Measurements from ENCODE around the gene KAT14. TPM values are rescaled to one million over a fixed set of nuclear protein-coding genes. Genes with fewer than 3 reads are reported as not detected.
"Not testable (repeated sequence)": the region's sequence is repeated elsewhere in the genome, so short reads cannot be mapped to it uniquely, and the experiment has no call there.

Gene KAT14
- total RNA-seq, 2 experiments from 2014 or later = 13.4 to 15.1 TPM

GRCh38 chr20:18172379-18172778 lies 34.7 kb downstream of the KAT14 start:
- DNase-seq = no peak
- Mint-ChIP-seq H3K36me3 (ENCODE audit: low read depth) (peaks cover 44% of the 10 kb centered on the region), H3K4me3 (no peak overlapping the region), H3K4me1 (no peaks in the 10 kb centered on the region), H3K27ac (no peak overlapping the region), H3K9me3 (no peaks in the 10 kb centered on the region), H3K27me3 (no peaks in the 10 kb centered on the region)
- ChIA-PET CTCF (no interaction called here), POLR2A (no interaction called here)

DNA sequence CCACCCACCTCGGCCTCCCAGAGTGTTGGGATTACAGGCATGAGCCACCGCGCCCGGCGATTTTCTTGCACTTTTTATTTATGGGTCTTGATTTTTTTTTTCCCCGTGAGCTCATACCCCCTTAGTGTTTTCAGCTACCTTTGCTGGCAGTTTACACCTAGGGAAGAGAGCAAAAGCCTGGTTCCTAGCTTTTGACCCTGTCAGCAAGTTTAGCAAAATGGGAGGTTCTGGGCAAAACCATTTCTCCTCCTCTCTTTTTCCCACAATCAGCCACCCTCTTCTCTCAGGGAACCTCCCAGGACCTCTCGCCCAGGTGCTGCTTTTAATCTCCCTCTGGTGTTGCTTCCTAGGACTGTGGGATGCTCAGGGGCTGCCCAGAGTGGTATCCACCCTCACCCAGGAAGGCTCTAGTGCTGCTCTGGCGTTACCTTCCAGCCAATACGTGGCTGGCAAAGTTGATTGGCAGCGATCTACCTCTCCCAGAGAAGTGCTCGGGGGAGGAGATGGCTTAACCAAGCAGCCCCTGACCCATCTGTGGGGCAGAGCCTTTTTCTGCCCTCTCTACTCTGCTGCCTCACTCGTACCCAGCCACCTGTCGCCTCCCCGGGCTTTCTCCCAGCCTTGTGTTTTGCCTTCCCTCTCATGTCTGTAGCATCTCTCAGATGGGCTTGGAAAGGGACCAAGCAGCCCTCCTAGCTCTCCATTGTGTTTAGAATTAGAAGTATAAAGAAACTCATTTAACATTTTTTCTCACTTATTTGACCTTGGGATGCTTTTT lies 37.4 kb downstream of the KAT14 start:
- peaks cover 62% of the 10 kb centered on the region for H3K36me3 Mint-ChIP-seq (ENCODE audit: low read depth)

GRCh38 chr20:18176318-18176785 lies 38.7 kb downstream of the KAT14 start:
- H3K27me3 Mint-ChIP-seq = no peaks in the 10 kb centered on the region
- peaks cover 62% of the 10 kb centered on the region for H3K36me3 Mint-ChIP-seq (ENCODE audit: low read depth)
- no peak overlapping the region for H3K4me3 Mint-ChIP-seq
- H3K9me3 Mint-ChIP-seq = peaks cover 14% of the 10 kb centered on the region
- H3K27ac Mint-ChIP-seq = no peak overlapping the region
- no peaks in the 10 kb centered on the region for H3K4me1 Mint-ChIP-seq
- ChIA-PET POLR2A (no interaction called here), CTCF (no interaction called here)
- no peak for DNase-seq

More for the DNA sequence above, 37.4 kb downstream of the KAT14 start:
- no peak for DNase-seq
- CTCF ChIA-PET = no interaction called here
- H3K27me3 Mint-ChIP-seq = no peaks in the 10 kb centered on the region
- no peaks in the 10 kb centered on the region for H3K4me1 Mint-ChIP-seq
- POLR2A ChIA-PET = no interaction called here
- H3K4me3 Mint-ChIP-seq = no peak overlapping the region
- H3K9me3 Mint-ChIP-seq = peaks cover 6% of the 10 kb centered on the region
- no peak overlapping the region for H3K27ac Mint-ChIP-seq

- H3K4me1 Mint-ChIP-seq, CTCF ChIA-PET, DNase-seq, POLR2A ChIA-PET, H3K27ac Mint-ChIP-seq, H3K27me3 Mint-ChIP-seq, H3K4me3 Mint-ChIP-seq: not testable (repeated sequence)
- peaks cover 14% of the 10 kb centered on the region for H3K9me3 Mint-ChIP-seq
- H3K36me3 Mint-ChIP-seq (ENCODE audit: low read depth) = peaks cover 64% of the 10 kb centered on the region
These were observed 42.7 kb downstream of the KAT14 start for GRCh38 chr20:18180366-18180765.

GRCh38 chr20:18180815-18181214 lies 43.2 kb downstream of the KAT14 start:
- ChIA-PET CTCF (no interaction called here), POLR2A (no interaction called here)
- no peak for DNase-seq
- Mint-ChIP-seq H3K4me3 (no peak overlapping the region), H3K4me1 (no peaks in the 10 kb centered on the region), H3K36me3 (ENCODE audit: low read depth) (peaks cover 63% of the 10 kb centered on the region), H3K9me3 (peaks cover 14% of the 10 kb centered on the region), H3K27me3 (no peaks in the 10 kb centered on the region), H3K27ac (no peak overlapping the region)

- peaks cover 27% of the 10 kb centered on the region for H3K36me3 Mint-ChIP-seq (ENCODE audit: low read depth)
- H3K9me3 Mint-ChIP-seq = no peaks in the 10 kb centered on the region
- H3K4me1 Mint-ChIP-seq = peaks cover 12% of the 10 kb centered on the region
- CTCF ChIA-PET = no interaction called here
- H3K27ac Mint-ChIP-seq = no peak overlapping the region
- DNase-seq = no peak
- no peaks in the 10 kb centered on the region for H3K27me3 Mint-ChIP-seq
- POLR2A ChIA-PET = no interaction called here
- no peak overlapping the region for H3K4me3 Mint-ChIP-seq
These were observed 49.4 kb downstream of the KAT14 start for GRCh38 chr20:18187020-18187419.

DNA sequence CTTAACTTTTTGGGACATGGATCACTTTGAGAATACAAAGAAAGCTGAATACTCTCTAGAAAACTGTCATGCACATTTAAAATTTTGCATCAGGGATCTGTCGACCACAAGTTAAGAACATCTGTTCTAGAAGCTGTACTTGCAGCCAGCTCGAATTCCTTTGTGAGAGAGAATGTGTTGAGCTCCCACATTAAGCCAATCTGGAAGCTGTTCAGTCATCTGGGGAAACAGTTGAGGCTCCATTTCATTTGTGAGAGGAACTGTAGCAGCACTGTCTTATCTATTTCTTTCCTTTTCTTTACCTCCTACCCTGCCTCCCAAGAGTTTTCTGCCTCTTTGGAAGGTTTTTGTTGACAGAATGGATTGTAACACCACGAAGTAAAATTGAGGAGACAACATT lies 50.8 kb downstream of the KAT14 start:
- H3K27ac Mint-ChIP-seq = no peak overlapping the region
- peaks cover 12% of the 10 kb centered on the region for H3K4me1 Mint-ChIP-seq
- no peaks in the 10 kb centered on the region for H3K27me3 Mint-ChIP-seq
- ChIA-PET CTCF (no interaction called here), POLR2A (no interaction called here)
- DNase-seq = no peak
- peaks cover 18% of the 10 kb centered on the region for H3K36me3 Mint-ChIP-seq (ENCODE audit: low read depth)
- H3K9me3 Mint-ChIP-seq = no peaks in the 10 kb centered on the region
- H3K4me3 Mint-ChIP-seq = no peak overlapping the region

GRCh38 chr20:18190338-18191233 lies 52.9 kb downstream of the KAT14 start:
- Mint-ChIP-seq H3K4me1 (peaks cover 12% of the 10 kb centered on the region), H3K27ac (peak overlapping the region; percentile 52), H3K27me3 (no peaks in the 10 kb centered on the region), H3K9me3 (no peaks in the 10 kb centered on the region), H3K36me3 (ENCODE audit: low read depth) (peaks cover 10% of the 10 kb centered on the region), H3K4me3 (no peak overlapping the region)
- ChIA-PET CTCF (interaction anchor here (0.6 kb wide), 1 partner anchor 1465 kb away, joined by 3 read pairs; no protein-coding TSS in a partner anchor), POLR2A (interaction anchor here (1.0 kb wide), 1 partner anchor 53 kb away, joined by 3 read pairs; the partner anchor contains the start of genes KAT14 and PET117)
- DNase-seq = no peak

- Mint-ChIP-seq H3K27me3 (no peaks in the 10 kb centered on the region), H3K9me3 (no peaks in the 10 kb centered on the region), H3K27ac (no peak overlapping the region), H3K4me3 (no peak overlapping the region), H3K4me1 (peaks cover 12% of the 10 kb centered on the region), H3K36me3 (ENCODE audit: low read depth) (peaks cover 5% of the 10 kb centered on the region)
- no peak for DNase-seq
- POLR2A ChIA-PET = no interaction called here
- CTCF ChIA-PET = no interaction called here
These were observed 53.6 kb downstream of the KAT14 start for GRCh38 chr20:18191306-18191705.

DNA sequence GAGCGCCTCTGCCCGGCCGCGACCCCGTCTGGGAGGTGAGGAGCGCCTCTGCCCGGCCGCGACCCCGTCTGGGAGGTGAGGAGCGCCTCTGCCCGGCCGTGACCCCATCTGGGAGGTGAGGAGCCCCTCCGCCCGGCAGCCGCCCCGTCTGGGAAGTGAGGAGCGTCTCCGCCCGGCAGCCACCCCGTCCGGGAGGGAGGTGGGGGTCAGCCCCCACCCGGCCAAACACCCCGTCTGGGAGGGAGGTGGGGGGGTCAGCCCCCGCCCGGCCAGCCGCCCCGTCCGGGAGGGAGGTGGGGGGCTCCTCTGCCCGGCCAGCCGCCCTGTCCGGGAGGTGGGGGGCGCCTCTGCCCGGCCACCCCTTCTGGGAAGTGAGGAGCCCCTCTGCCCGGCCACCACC lies 56.8 kb downstream of the KAT14 start:
- not testable (repeated sequence) for H3K27me3 Mint-ChIP-seq; H3K9me3 Mint-ChIP-seq; H3K36me3 Mint-ChIP-seq (ENCODE audit: low read depth)

GRCh38 chr20:18195931-18196330 lies 58.3 kb downstream of the KAT14 start:
- no peak overlapping the region for H3K4me3 Mint-ChIP-seq
- ChIA-PET POLR2A (no interaction called here), CTCF (no interaction called here)
- DNase-seq = no peak
- no peaks in the 10 kb centered on the region for H3K27me3 Mint-ChIP-seq
- H3K4me1 Mint-ChIP-seq = peaks cover under 1% of the 10 kb centered on the region
- H3K27ac Mint-ChIP-seq = no peak overlapping the region
- no peaks in the 10 kb centered on the region for H3K9me3 Mint-ChIP-seq
- peaks cover 2% of the 10 kb centered on the region for H3K36me3 Mint-ChIP-seq (ENCODE audit: low read depth)

More for the DNA sequence above, 56.8 kb downstream of the KAT14 start:
- peaks cover 12% of the 10 kb centered on the region for H3K4me1 Mint-ChIP-seq
- CTCF ChIA-PET, DNase-seq, POLR2A ChIA-PET, H3K4me3 Mint-ChIP-seq, H3K27ac Mint-ChIP-seq: not testable (repeated sequence)

DNA sequence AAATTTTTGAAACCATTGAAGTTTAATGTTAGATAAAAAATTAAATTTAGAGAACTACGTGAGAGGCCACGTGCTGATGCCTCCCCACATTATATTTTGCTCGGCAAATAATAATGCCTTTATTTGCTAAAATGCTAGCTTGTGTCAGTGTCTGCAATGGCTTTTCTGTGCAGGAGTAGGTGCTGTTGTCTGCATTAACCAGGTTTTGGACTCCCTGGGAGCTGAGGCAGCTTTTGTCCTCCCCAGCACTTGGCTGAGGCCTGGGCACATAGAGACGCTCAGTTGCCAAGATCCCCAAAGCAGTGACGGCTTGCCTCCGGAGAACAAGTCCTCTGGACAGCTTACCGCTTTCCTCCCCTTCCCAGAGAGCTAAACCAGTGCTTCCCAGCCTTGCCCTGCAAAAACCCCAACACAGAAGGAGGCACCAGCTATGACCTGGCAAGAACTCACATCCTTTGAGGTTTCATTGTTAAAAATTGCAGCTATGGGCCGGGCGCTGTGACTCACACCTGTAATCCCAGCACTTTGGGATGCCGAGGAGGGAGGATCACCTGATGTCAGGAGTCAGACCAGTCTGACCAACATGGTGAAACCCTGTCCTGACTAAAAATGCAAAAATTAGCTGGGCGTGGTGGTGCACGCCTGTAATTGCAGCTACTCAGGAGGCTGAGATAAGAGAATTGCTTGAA lies 59.9 kb downstream of the KAT14 start:
- Mint-ChIP-seq H3K4me1 (no peaks in the 10 kb centered on the region), H3K4me3 (no peak overlapping the region), H3K27ac (no peak overlapping the region), H3K9me3 (peaks cover 4% of the 10 kb centered on the region), H3K36me3 (ENCODE audit: low read depth) (peaks cover 5% of the 10 kb centered on the region), H3K27me3 (peaks cover 2% of the 10 kb centered on the region)
- POLR2A ChIA-PET = no interaction called here
- no peak for DNase-seq
- CTCF ChIA-PET = no interaction called here

GRCh38 chr20:18202966-18203365 lies 65.3 kb downstream of the KAT14 start:
- CTCF ChIA-PET = no interaction called here
- Mint-ChIP-seq H3K27me3 (peaks cover 2% of the 10 kb centered on the region), H3K27ac (no peak overlapping the region), H3K36me3 (ENCODE audit: low read depth) (peaks cover 5% of the 10 kb centered on the region), H3K4me3 (no peak overlapping the region), H3K9me3 (peaks cover 4% of the 10 kb centered on the region), H3K4me1 (no peaks in the 10 kb centered on the region)
- no peak for DNase-seq
- POLR2A ChIA-PET = no interaction called here

Measured in activated CD4-positive, alpha-beta memory T cell treated with anti-CD3 and anti-CD28 coated beads, Interleukin-2, amount 10 ng/mL, durations not matched to agents 7 days and 5 days (primary cell).